ENCODE measurements around the gene TPRN.

The TPRN gene

GRCh38 chr9:137234758-137235423 lies 34.4 kb upstream of the TPRN start:
- Histone ChIP-seq H3K4me3 (ENCODE audit: insufficient read depth, low read length, poor library complexity, severe bottlenecking) (no peak overlapping the region), H3K9ac (ENCODE audit: low read length) (no peak overlapping the region), H3K9me3 (ENCODE audit: insufficient read depth, low read length) (no peaks in the 10 kb centered on the region), H3K36me3 (ENCODE audit: low read length) (no peaks in the 10 kb centered on the region), H2AFZ (ENCODE audit: low read depth, low read length, severe bottlenecking) (no peak overlapping the region), H3K27me3 (ENCODE audit: low read length) (no peaks in the 10 kb centered on the region), H3K27ac (ENCODE audit: low read depth, low read length) (no peak overlapping the region), H3K79me2 (ENCODE audit: insufficient read depth, low read length) (no peaks in the 10 kb centered on the region; the same call in 1 of the 2 replicates), H4K20me1 (ENCODE audit: low read depth, low read length) (no peaks in the 10 kb centered on the region), H3F3A (ENCODE audit: insufficient read depth) (no peaks in the 10 kb centered on the region), H3K9me2 (replicated peaks; ENCODE audit: insufficient read depth, low read length) (no peaks in the 10 kb centered on the region), H3K4me2 (ENCODE audit: low read depth, low read length, poor library complexity, severe bottlenecking) (no peak overlapping the region)
- no peak for TF ChIP-seq CTCF (IDR thresholded peaks at IDR 0.05; ENCODE audit: insufficient read depth, low read length, poor library complexity, severe bottlenecking)
- no peak for TF ChIP-seq EZH2phosphoT487 (conservative IDR thresholded peaks at IDR 0.05; ENCODE audit: low read length)

- Histone ChIP-seq H3K4me3 (ENCODE audit: insufficient read depth, low read length, poor library complexity, severe bottlenecking) (no peak overlapping the region), H3K27me3 (ENCODE audit: low read length) (no peaks in the 10 kb centered on the region), H3K9ac (ENCODE audit: low read length) (no peak overlapping the region), H3K79me2 (ENCODE audit: insufficient read depth, low read length) (no peaks in the 10 kb centered on the region), H2AFZ (ENCODE audit: low read depth, low read length, severe bottlenecking) (no peak overlapping the region), H4K20me1 (ENCODE audit: low read depth, low read length) (no peaks in the 10 kb centered on the region), H3K36me3 (ENCODE audit: low read length) (no peaks in the 10 kb centered on the region), H3F3A (ENCODE audit: insufficient read depth) (no peaks in the 10 kb centered on the region), H3K9me3 (ENCODE audit: insufficient read depth, low read length) (no peaks in the 10 kb centered on the region), H3K4me2 (ENCODE audit: low read depth, low read length, poor library complexity, severe bottlenecking) (no peak overlapping the region), H3K9me2 (replicated peaks; ENCODE audit: insufficient read depth, low read length) (no peaks in the 10 kb centered on the region), H3K27ac (ENCODE audit: low read depth, low read length) (no peak overlapping the region)
- no peak for TF ChIP-seq CTCF (IDR thresholded peaks at IDR 0.05; ENCODE audit: insufficient read depth, low read length, poor library complexity, severe bottlenecking)
- TF ChIP-seq EZH2phosphoT487 (conservative IDR thresholded peaks at IDR 0.05; ENCODE audit: low read length): no peak
These were observed 33.6 kb upstream of the TPRN start for GRCh38 chr9:137234055-137234697.

- Histone ChIP-seq H3K27me3 (ENCODE audit: low read length) (no peaks in the 10 kb centered on the region), H3K9ac (ENCODE audit: low read length) (no peak overlapping the region), H3K4me2 (ENCODE audit: low read depth, low read length, poor library complexity, severe bottlenecking) (no peak overlapping the region), H3K36me3 (ENCODE audit: low read length) (no peaks in the 10 kb centered on the region), H3K9me2 (replicated peaks; ENCODE audit: insufficient read depth, low read length) (no peaks in the 10 kb centered on the region), H3K79me2 (ENCODE audit: insufficient read depth, low read length) (no peaks in the 10 kb centered on the region), H4K20me1 (ENCODE audit: low read depth, low read length) (no peaks in the 10 kb centered on the region), H3F3A (ENCODE audit: insufficient read depth) (no peaks in the 10 kb centered on the region), H3K27ac (ENCODE audit: low read depth, low read length) (no peak overlapping the region), H2AFZ (ENCODE audit: low read depth, low read length, severe bottlenecking) (no peak overlapping the region), H3K9me3 (ENCODE audit: insufficient read depth, low read length) (no peaks in the 10 kb centered on the region), H3K4me3 (ENCODE audit: insufficient read depth, low read length, poor library complexity, severe bottlenecking) (no peak overlapping the region)
- TF ChIP-seq EZH2phosphoT487 (conservative IDR thresholded peaks at IDR 0.05; ENCODE audit: low read length) (no peak), CTCF (IDR thresholded peaks at IDR 0.05; ENCODE audit: insufficient read depth, low read length, poor library complexity, severe bottlenecking) (no peak)
These were observed 32.8 kb upstream of the TPRN start for GRCh38 chr9:137233143-137233980.
